Activated CD8-positive, alpha-beta memory T cell treated with anti-CD3 and anti-CD28 coated beads for 36 hours (primary cell): ENCODE measurements around the gene ABCB6. TPM values are rescaled to one million over a fixed set of nuclear protein-coding genes. Genes with fewer than 3 reads are reported as not detected.

Experiments
- CTCF ChIA-PET: fragments of 350-600 bp; sonication (Branson Sonifier 250); formaldehyde crosslinking; loops from one replicate; lab custom pipeline; 2021; ENCODE audit warnings: antibody characterized with exemption; lab: Charles Lee
- POLR2A ChIA-PET: fragments of 350-600 bp; sonication (Branson Sonifier 250); formaldehyde crosslinking; loops from one replicate; lab custom pipeline; 2021; ENCODE audit warnings: antibody characterized with exemption; lab: Charles Lee
- total RNA-seq, 2 experiments: library from RNA; stranded (reverse); gene quantifications; one replicate each; pipeline ENCODE4 v1.2.3, GENCODE V29; 2021

Gene ABCB6
- total RNA-seq, 2 experiments from 2014 or later, result 20.8 to 25.6 TPM

DNA sequence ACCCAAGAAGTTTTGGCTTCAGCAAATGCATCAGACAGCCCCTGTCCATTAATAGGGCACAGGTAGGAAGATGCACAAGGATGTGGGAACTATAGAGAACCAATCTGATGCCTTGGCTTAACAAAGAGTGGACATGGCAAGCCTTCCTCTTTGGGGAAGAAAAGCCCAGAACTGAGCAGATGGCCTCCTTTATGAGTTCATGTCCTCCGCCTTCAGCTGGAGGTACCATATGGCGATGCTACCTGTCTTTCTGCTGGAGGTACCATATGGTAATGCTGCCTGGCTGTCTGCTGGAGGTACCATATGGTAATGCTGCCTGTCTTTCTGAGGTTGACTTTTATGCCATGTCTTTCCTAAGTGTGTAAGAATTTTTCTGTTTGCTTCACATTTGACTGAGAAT is 34.6 kb downstream of the ABCB6 start:
- CTCF ChIA-PET, result interaction anchor here (1.7 kb wide), 1 partner anchor 24 kb away, joined by 4 read pairs; no protein-coding TSS in a partner anchor

GRCh38 chr2:219183151-219183772 is 35.5 kb downstream of the ABCB6 start:
- POLR2A ChIA-PET, result interaction anchor here (0.6 to 1.2 kb wide), 3 partner anchors 9 to 512 kb away, joined by 4 to 5 read pairs (median 5); partner anchors contain the start of gene ZFAND2B
- CTCF ChIA-PET, result interaction anchor here (0.5 to 2.8 kb wide), 6 partner anchors 17 to 112 kb away, joined by 3 to 7 read pairs (median 6); no protein-coding TSS in a partner anchor

More for the DNA sequence above, 34.6 kb downstream of the ABCB6 start:
- POLR2A ChIA-PET, result interaction anchor here (1.2 kb wide), 1 partner anchor 16 kb away, joined by 10 read pairs; no protein-coding TSS in a partner anchor

GRCh38 chr2:219182331-219183150 is 36.2 kb downstream of the ABCB6 start:
- CTCF ChIA-PET, result interaction anchor here (0.6 to 2.8 kb wide), 8 partner anchors 14 to 165 kb away, joined by 3 to 7 read pairs (median 4); no protein-coding TSS in a partner anchor
- POLR2A ChIA-PET, result interaction anchor here (0.6 to 3.2 kb wide), 5 partner anchors 9 to 511 kb away, joined by 4 to 15 read pairs (median 5); partner anchors contain the start of gene ZFAND2B

GRCh38 chr2:219181531-219181930 is 37.2 kb downstream of the ABCB6 start:
- CTCF ChIA-PET, result interaction anchor here (0.5 to 2.8 kb wide), 7 partner anchors 14 to 116 kb away, joined by 3 to 7 read pairs (median 5); no protein-coding TSS in a partner anchor
- POLR2A ChIA-PET, result interaction anchor here (1.1 to 3.2 kb wide), 3 partner anchors 19 to 28 kb away, joined by 4 to 15 read pairs (median 9); partner anchors contain the start of gene ZFAND2B

DNA sequence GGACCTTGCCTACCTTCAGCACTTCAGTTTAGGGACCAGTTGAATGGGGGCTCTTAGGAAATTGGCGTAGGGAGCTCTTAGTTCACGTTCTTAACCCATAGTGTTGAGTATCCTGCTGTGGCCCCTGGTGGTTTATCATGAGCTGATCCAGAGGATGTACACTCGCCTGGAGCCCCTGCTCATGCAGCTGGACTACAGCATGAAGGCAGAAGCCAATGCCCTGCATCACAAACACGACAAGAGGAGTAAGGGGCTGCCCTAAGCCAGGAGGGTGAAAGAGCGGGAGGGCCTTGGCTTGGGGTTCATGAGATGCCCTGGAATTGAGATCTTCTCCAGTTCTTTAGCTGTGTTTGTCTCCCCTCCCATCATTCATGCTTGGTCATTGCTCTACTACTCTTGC is 37.8 kb downstream of the ABCB6 start:
- CTCF ChIA-PET, result interaction anchor here (0.5 to 2.8 kb wide), 7 partner anchors 10 to 151 kb away, joined by 3 to 7 read pairs (median 4); partner anchors contain the start of gene SLC23A3
- POLR2A ChIA-PET, result interaction anchor here (2.3 to 3.2 kb wide), 2 partner anchors 19 to 26 kb away, joined by 9 to 15 read pairs; partner anchors contain the start of gene ZFAND2B

DNA sequence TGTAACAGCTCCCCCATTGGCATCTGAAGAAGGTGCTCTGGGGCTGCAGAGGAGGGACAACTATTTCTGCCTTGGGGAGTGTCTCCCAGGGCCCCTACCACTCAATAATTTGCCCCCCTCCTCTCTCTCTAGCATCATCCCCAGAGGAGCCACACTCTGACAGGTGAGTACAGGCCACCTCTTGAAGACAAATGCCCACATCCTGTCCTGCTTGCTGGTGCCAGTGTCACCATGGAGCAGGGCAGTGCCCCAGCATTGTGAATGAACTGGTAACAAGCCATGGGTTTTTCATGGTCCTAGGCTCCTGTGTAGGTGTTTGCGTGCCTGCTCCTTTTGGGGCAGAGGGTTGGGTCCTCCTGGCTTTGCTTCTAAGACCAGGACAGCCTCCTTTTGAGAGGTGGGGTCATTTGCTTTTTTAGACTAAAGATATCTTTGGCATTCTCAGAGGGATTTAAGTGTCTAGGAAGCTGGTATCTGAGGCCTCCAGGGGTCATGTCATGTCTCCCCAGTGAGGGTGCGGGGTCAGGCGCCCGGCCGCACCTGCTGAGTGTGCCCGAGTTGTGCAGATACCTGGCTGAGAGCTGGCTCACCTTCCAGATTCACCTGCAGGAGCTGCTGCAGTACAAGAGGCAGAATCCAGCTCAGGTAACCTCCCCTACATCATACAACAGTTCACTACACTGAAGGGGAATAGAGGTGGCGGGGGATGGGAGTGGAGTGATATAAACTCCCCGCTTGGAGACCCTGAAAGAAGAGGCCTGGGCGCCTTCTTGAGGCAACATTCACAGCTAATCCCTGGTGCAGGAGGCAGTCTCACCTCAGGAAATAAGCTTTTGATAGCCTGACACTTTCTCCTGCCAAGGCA is 38.9 kb downstream of the ABCB6 start:
- ChIA-PET CTCF (interaction anchor here (0.6 to 2.3 kb wide), 5 partner anchors 9 to 150 kb away, joined by 3 to 7 read pairs (median 3); partner anchors contain the start of gene SLC23A3), POLR2A (interaction anchor here (2.3 to 3.2 kb wide), 2 partner anchors 21 to 27 kb away, joined by 9 to 15 read pairs; partner anchors contain the start of gene ZFAND2B)

DNA sequence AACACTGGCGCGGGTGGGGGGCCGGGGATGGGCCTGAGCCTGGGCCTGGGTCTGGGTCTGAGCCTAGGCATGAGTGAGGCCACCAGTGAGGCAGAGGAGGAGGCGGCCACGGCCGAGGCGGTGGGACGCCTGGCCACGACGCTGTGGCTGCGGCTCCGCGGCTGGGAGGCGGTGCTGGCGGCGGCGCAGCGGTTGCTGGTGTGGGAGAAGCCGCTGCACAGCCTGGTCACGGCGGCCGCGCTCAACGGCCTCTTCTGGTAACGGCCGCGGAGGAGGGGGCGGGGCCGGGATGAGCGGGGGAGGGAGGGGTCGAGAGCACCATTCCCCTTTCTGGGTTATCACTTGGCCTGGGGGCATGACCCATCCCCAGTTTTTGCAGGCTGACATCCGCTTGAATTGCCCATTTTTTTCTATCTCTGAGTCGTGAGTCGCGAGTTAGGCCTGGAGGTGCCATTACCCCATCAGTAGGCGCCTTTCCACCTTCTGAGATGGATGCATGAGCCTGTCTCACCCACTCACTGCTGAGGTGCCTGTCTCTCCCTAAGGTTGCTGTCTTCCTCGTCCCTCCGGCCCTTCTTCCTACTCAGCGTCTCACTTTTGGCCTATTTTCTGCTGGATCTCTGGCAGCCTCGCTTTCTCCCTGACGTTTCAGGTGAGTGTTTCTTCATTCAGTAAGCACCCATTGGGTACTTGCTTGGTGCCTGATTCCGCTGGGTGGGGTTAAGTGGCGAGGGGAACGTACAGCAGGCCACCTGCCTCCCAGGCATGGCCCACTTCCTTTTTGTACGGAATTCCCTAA is 40.2 kb downstream of the ABCB6 start:
- POLR2A ChIA-PET, result no interaction called here

DNA sequence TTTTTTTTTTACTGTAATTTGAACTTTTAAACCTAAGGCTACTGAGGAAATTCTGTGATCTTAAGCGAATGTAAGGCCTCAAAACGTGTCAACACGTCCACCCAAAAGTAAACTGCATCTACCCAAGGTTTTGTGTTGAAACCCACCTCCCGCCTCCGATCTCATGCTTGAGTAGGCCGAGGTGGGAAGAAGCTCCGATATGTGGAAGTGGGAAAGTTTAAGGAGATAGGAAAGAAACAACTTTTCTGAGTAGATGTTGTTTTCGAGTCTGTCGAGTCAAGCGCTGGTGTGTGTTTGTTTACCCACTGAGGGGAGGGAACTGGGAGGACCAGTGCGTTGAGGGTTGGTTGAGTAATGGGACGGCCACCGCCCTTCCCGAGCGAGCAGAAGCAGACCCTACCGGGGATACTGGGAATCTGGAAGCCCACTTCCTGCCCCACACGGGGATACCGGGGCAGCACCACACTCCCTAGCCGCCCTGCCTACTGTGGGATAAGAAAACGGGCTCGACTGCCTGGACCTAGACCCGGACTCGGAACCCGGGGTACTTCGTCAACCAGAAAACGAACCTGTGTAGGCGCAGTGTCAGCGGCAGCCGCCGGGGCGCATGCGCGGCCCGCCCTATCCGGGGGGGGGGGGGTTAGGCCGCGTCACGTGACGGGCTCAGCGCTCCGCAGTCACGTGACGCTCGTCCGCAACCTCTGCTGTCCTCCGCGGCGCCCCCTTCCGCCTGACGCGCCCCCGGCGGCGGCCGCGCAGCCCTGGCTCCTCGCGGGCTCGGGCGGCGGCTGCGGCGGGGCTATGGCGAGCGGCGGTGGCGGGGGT is 41.0 kb downstream of the ABCB6 start, which contains the start of gene RETREG2:
RETREG2 (plus strand) TSS at position 724 of the 825 bp plus-strand sequence; CDS start at position 802, 78 bp downstream.
- CTCF ChIA-PET, result interaction anchor here (0.9 to 1.9 kb wide), 2 partner anchors 28 to 72 kb away, joined by 4 to 7 read pairs; partner anchors contain the start of gene ZFAND2B

More for the DNA sequence above, 40.2 kb downstream of the ABCB6 start:
- CTCF ChIA-PET, result interaction anchor here (2.3 kb wide), 1 partner anchor 116 kb away, joined by 7 read pairs; no protein-coding TSS in a partner anchor

GRCh38 chr2:219176818-219177551 is 41.8 kb downstream of the ABCB6 start, which contains the start of gene CNPPD1:
CNPPD1 (minus strand) TSS chr2:219176925; CDS start chr2:219176828, 97 bp downstream.
- ChIA-PET CTCF (interaction anchor here (0.9 to 2.0 kb wide), 11 partner anchors 12 to 147 kb away, joined by 3 to 13 read pairs (median 4); partner anchors contain the start of genes ANKZF1, ATG9A, DNAJB2 and NHEJ1), POLR2A (interaction anchor here (0.6 to 2.0 kb wide), 12 partner anchors 13 to 77 kb away, joined by 3 to 11 read pairs (median 4); partner anchors contain the start of genes GLB1L, STK16, TUBA4A and ZFAND2B)

More for the DNA sequence above, 41.0 kb downstream of the ABCB6 start, which contains the start of gene RETREG2:
- POLR2A ChIA-PET, result interaction anchor here (0.8 kb wide), 1 partner anchor 23 kb away, joined by 6 read pairs; no protein-coding TSS in a partner anchor

DNA sequence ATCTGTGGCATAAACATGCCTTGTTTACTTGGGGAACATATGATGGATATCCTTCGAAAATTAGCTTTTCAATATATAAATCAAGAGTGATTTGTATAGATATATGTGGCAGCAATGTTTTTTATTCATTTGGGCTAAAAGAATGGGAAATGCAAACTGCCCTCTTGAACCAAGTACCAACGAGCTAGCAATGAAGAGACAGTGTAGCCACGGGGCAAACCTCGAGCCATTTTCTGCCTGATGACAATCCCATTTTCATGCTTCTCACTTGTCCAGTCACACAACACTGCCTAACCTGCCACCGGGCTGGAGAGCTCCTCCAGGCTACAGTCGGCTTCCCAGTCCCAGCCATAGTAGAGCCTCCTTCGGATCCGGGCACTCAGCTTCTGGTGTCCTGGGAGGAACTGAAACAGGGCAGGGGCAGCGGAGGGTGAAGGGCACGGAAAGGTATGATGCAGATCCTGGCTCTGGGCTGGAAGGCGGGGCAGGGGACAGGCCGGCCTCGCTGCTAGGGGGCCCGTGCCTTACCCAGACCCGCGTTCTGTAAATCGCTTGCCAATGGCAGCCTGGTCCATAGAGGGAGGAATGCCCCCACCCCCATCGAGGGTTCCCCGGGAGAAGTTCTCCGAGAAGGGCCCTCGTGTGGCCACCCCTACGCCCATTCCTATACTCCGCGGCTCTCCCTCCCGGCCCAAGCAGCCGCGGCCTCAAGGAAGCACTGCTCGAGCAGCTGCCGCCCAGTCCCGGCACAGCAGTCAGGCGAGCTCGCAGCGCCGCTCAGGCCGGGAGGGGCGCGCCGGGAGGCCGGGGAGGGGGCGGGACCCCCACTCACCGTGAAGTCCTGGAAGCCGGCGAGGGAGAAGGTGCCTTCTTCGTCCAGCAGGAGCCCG is 42.6 kb downstream of the ABCB6 start:
- CTCF ChIA-PET, result interaction anchor here (0.8 to 5.6 kb wide), 16 partner anchors 11 to 299 kb away, joined by 3 to 28 read pairs (median 4); partner anchors contain the start of genes ANKZF1, ATG9A, DNAJB2 and NHEJ1
- POLR2A ChIA-PET, result interaction anchor here (0.6 to 2.0 kb wide), 15 partner anchors 12 to 78 kb away, joined by 3 to 11 read pairs (median 3); partner anchors contain the start of genes ANKZF1, ATG9A, GLB1L and STK16

- ChIA-PET CTCF (interaction anchor here (0.8 to 5.6 kb wide), 11 partner anchors 11 to 298 kb away, joined by 3 to 28 read pairs (median 4); partner anchors contain the start of genes ANKZF1, ATG9A and NHEJ1), POLR2A (interaction anchor here (0.6 to 2.0 kb wide), 8 partner anchors 24 to 79 kb away, joined by 3 to 11 read pairs (median 5); partner anchors contain the start of genes ANKZF1, ATG9A, TUBA4A and ZFAND2B)
These were observed 43.3 kb downstream of the ABCB6 start for GRCh38 chr2:219175486-219175885.

DNA sequence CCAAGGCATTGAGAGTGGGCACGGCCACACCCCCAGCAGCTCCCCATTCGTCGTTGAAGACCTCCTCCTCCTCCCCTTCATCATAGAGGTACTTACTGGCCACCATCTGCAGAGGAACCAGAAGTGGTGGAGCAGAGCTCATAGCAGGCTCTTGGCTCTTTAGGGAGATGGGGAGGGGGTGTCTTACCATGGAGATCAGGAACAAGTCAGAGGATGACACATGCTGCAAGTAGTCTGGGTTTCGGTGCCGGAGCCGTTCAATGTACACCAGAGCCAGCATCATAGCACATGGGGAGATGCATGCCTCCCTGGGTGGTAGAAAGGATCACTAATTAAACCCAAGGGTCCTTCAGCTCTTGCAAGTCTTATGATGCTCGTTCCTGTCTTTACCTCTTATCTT is 44.0 kb downstream of the ABCB6 start:
- POLR2A ChIA-PET, result interaction anchor here (0.5 to 1.3 kb wide), 3 partner anchors 54 to 209 kb away, joined by 3 to 5 read pairs (median 5); partner anchors contain the start of genes ANKZF1 and ATG9A
- CTCF ChIA-PET, result interaction anchor here (1.0 to 5.6 kb wide), 7 partner anchors 11 to 124 kb away, joined by 3 to 28 read pairs (median 4); partner anchors contain the start of gene NHEJ1

DNA sequence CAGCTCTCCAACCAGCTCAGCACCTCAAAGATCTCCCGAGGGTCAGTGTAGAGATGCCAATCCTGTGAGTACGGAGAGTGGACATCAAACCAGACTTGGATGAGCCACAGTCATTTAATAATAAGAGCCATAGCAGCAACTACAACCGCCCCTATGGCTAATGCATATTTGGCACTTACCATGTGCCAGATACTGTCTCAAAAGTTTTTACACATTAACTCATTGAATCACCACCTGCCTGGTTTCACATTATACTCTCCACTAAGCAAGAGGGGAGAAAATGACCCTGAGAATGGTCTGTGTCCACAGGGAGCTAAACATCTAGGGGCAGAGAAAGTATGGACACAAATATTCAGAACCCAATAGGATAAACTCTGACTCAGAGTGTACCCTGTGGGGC is 44.6 kb downstream of the ABCB6 start:
- POLR2A ChIA-PET, result interaction anchor here (1.1 to 1.3 kb wide), 2 partner anchors 9 to 32 kb away, joined by 4 read pairs; partner anchors contain the start of gene ZFAND2B
- CTCF ChIA-PET, result interaction anchor here (0.8 to 5.6 kb wide), 6 partner anchors 10 to 125 kb away, joined by 3 to 28 read pairs (median 3); partner anchors contain the start of gene NHEJ1
